PFSK-1 (cell line): ENCODE results near the gene EXOC6B.

Experiments used
- FOXP2 ChIP-seq: optimal IDR thresholded peaks from 2 replicates; pipeline ENCODE3; 2011; ENCODE audit warnings: borderline replicate concordance, control low read depth, inconsistent platforms; ENCODE audit not compliant: insufficient read depth; ENCODE audit errors: extremely low read length, extremely low read depth
- POLR2AphosphoS5 ChIP-seq: IDR thresholded peaks from 2 replicates; pipeline ENCODE4 v1.6.1; 2012; ENCODE audit warnings: low read depth, mild to moderate bottlenecking, control low read depth, low read length, moderate library complexity
- SIN3A ChIP-seq: IDR thresholded peaks from 2 replicates; pipeline ENCODE4 v1.6.1; 2012; ENCODE audit warnings: mild to moderate bottlenecking, low read length, moderate library complexity, borderline replicate concordance; ENCODE audit not compliant: insufficient read depth
- TAF1 ChIP-seq: IDR thresholded peaks from 2 replicates; pipeline ENCODE4 v1.6.1; 2012; ENCODE audit warnings: low read length, control low read depth, borderline replicate concordance; ENCODE audit not compliant: insufficient read depth
- TF ChIP-seq, protein P1 (sequence below), 2 experiments: IDR thresholded peaks; 2 replicates each; pipeline versions ENCODE4 v1.6.1 to v1.8.0; 2011 to 2012; ENCODE audit warnings: low read depth in 2 of 2, low read length in 2 of 2, control low read depth in 1 of 2, inconsistent platforms in 1 of 2, mild to moderate bottlenecking in 1 of 2, moderate library complexity in 1 of 2; ENCODE audit not compliant: insufficient read depth in 1 of 2

GRCh38 chr2:72515696-72516095 is 310.1 kb downstream of the EXOC6B start:
- TF ChIP-seq POLR2AphosphoS5 = no peak
- TF ChIP-seq SIN3A = no peak
- TF ChIP-seq TAF1 = no peak
- TF ChIP-seq, protein P1, sequence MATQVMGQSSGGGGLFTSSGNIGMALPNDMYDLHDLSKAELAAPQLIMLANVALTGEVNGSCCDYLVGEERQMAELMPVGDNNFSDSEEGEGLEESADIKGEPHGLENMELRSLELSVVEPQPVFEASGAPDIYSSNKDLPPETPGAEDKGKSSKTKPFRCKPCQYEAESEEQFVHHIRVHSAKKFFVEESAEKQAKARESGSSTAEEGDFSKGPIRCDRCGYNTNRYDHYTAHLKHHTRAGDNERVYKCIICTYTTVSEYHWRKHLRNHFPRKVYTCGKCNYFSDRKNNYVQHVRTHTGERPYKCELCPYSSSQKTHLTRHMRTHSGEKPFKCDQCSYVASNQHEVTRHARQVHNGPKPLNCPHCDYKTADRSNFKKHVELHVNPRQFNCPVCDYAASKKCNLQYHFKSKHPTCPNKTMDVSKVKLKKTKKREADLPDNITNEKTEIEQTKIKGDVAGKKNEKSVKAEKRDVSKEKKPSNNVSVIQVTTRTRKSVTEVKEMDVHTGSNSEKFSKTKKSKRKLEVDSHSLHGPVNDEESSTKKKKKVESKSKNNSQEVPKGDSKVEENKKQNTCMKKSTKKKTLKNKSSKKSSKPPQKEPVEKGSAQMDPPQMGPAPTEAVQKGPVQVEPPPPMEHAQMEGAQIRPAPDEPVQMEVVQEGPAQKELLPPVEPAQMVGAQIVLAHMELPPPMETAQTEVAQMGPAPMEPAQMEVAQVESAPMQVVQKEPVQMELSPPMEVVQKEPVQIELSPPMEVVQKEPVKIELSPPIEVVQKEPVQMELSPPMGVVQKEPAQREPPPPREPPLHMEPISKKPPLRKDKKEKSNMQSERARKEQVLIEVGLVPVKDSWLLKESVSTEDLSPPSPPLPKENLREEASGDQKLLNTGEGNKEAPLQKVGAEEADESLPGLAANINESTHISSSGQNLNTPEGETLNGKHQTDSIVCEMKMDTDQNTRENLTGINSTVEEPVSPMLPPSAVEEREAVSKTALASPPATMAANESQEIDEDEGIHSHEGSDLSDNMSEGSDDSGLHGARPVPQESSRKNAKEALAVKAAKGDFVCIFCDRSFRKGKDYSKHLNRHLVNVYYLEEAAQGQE (IDR thresholded peaks at IDR 0.05; ENCODE audit: insufficient read depth in 1 of 2, low read depth in 2 of 2, low read length in 2 of 2) = no peak
- TF ChIP-seq FOXP2 = no peak
